Glutamatergic neuron (in vitro differentiated cells): Measurements from ENCODE around the gene SLC4A9. TPM values are rescaled to one million over a fixed set of nuclear protein-coding genes. Genes with fewer than 3 reads are reported as not detected.

Source experiments
- DNase-seq: peaks from one replicate; pipeline ENCODE4 v3.0.0; 2022
- H3K27ac Mint-ChIP-seq: one replicate; pipeline ENCODE4 v1.8.0; 2020; ENCODE audit warnings: mild to moderate bottlenecking, mixed read lengths, inconsistent platforms; ENCODE audit not compliant: unreplicated experiment
- H3K27me3 Mint-ChIP-seq: one replicate; pipeline ENCODE4 v1.8.0; 2020; ENCODE audit warnings: mild to moderate bottlenecking, moderate library complexity, mixed read lengths, inconsistent platforms; ENCODE audit not compliant: unreplicated experiment
- H3K36me3 Mint-ChIP-seq: one replicate; pipeline ENCODE4 v1.8.0; 2020; ENCODE audit warnings: mild to moderate bottlenecking, mixed read lengths, inconsistent platforms; ENCODE audit not compliant: unreplicated experiment
- H3K4me1 Mint-ChIP-seq: one replicate; pipeline ENCODE4 v1.8.0; 2020; ENCODE audit warnings: mild to moderate bottlenecking, low read depth, mixed read lengths, inconsistent platforms; ENCODE audit not compliant: unreplicated experiment
- H3K4me3 Mint-ChIP-seq: one replicate; pipeline ENCODE4 v1.8.0; 2020; ENCODE audit warnings: mild to moderate bottlenecking, mixed read lengths, inconsistent platforms; ENCODE audit not compliant: unreplicated experiment
- H3K9me3 Mint-ChIP-seq: one replicate; pipeline ENCODE4 v1.8.0; 2020; ENCODE audit warnings: mild to moderate bottlenecking, moderate library complexity, mixed read lengths, inconsistent platforms; ENCODE audit not compliant: unreplicated experiment
- CTCF ChIP-seq: fragments of 200-600 bp; sonication (generic); IDR thresholded peaks from one replicate; pipeline ENCODE4 v1.5.0; 2021; ENCODE audit not compliant: partially characterized antibody, unreplicated experiment
- total RNA-seq: library from RNA; stranded (reverse); fragmentation: NEBNext Ultra II Directional; extraction: Animal tissue kit (Norgen Biotek cat#: 25700); gene quantifications from one replicate; pipeline ENCODE4 v1.2.1, GENCODE V29; 2021; ENCODE audit not compliant: unreplicated experiment

The SLC4A9 gene
- total RNA-seq, 1 donor from 2014 or later: not detected

GRCh38 chr5:140381351-140381750 is 21.4 kb downstream of the SLC4A9 start:
- no peaks in the 10 kb centered on the region for H3K9me3 Mint-ChIP-seq

GRCh38 chr5:140381972-140382371 is 22.0 kb downstream of the SLC4A9 start:
- no peaks in the 10 kb centered on the region for H3K9me3 Mint-ChIP-seq
- no peak for TF ChIP-seq CTCF
- H3K27me3 Mint-ChIP-seq: no peaks in the 10 kb centered on the region
- no peak overlapping the region for H3K4me3 Mint-ChIP-seq
- H3K27ac Mint-ChIP-seq: no peak overlapping the region
- no peak for DNase-seq
- no peaks in the 10 kb centered on the region for H3K4me1 Mint-ChIP-seq
- H3K36me3 Mint-ChIP-seq: no peaks in the 10 kb centered on the region

More at GRCh38 chr5:140381351-140381750, 21.4 kb downstream of the SLC4A9 start:
- Mint-ChIP-seq H3K27ac (no peak overlapping the region), H3K4me3 (no peak overlapping the region), H3K4me1 (no peaks in the 10 kb centered on the region), H3K27me3 (peaks cover 2% of the 10 kb centered on the region), H3K36me3 (no peaks in the 10 kb centered on the region)
- DNase-seq: no peak
- TF ChIP-seq CTCF: no peak

GRCh38 chr5:140382866-140383265 is 22.9 kb downstream of the SLC4A9 start:
- no peak overlapping the region for H3K27ac Mint-ChIP-seq
- no peak overlapping the region for H3K4me3 Mint-ChIP-seq
- no peaks in the 10 kb centered on the region for H3K36me3 Mint-ChIP-seq
- H3K9me3 Mint-ChIP-seq: no peaks in the 10 kb centered on the region
- no peaks in the 10 kb centered on the region for H3K4me1 Mint-ChIP-seq
- no peaks in the 10 kb centered on the region for H3K27me3 Mint-ChIP-seq
- TF ChIP-seq CTCF: no peak
- DNase-seq: no peak

- Mint-ChIP-seq H3K4me3 (no peak overlapping the region), H3K27me3 (no peaks in the 10 kb centered on the region), H3K4me1 (no peaks in the 10 kb centered on the region), H3K36me3 (no peaks in the 10 kb centered on the region), H3K9me3 (no peaks in the 10 kb centered on the region), H3K27ac (no peak overlapping the region)
- DNase-seq: no peak
- no peak for TF ChIP-seq CTCF
Measured at GRCh38 chr5:140383300-140383699, 23.3 kb downstream of the SLC4A9 start.

- no peaks in the 10 kb centered on the region for H3K36me3 Mint-ChIP-seq
- H3K27me3 Mint-ChIP-seq: no peaks in the 10 kb centered on the region
- H3K9me3 Mint-ChIP-seq: no peaks in the 10 kb centered on the region
- TF ChIP-seq CTCF: no peak
- DNase-seq: no peak
- H3K4me1 Mint-ChIP-seq: no peaks in the 10 kb centered on the region
- no peak overlapping the region for H3K4me3 Mint-ChIP-seq
- no peak overlapping the region for H3K27ac Mint-ChIP-seq
Measured at GRCh38 chr5:140388052-140388451, 28.1 kb downstream of the SLC4A9 start.
